Activated naive CD8-positive, alpha-beta T cell treated with anti-CD3 and anti-CD28 coated beads, Interleukin-2, amount 50 U/mL, for 16 hours (primary cell): ENCODE results near the gene RAB22A.
A peak's percentile ranks its signal among the peaks of the same experiment; 100 is the strongest.

ENCODE experiments used
- DNase-seq: peaks from one replicate; pipeline ENCODE4 v3.0.0-alpha.2; 2020; ENCODE audit warnings: low read depth, low spot score

Gene RAB22A

GRCh38 chr20:58388028-58388601 is 78.6 kb downstream of the RAB22A start:
- no peak for DNase-seq

DNA sequence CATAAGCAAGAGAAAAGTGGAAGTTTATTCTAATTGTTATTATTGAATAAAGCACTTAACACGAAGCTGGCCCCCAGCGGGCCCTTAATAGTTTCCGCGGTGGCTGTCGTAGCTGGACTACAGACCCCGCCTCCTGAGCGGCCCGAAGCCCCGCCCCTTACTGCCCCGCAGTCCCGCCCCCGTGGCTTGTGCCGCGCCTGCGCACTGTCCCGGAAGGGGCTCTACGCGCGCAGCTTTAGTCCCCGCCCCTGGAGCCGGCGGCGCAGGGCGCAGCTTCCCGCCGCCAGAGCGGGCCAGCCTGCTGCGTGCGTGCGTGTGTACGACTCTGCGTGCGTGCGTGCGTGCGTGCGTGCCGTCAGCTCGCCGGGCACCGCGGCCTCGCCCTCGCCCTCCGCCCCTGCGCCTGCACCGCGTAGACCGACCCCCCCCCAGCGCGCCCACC is 79.4 kb downstream of the RAB22A start, which contains the start of gene VAPB:
Gene VAPB (plus strand): TSS at position 348 of the 442 bp plus-strand sequence. CDS start 231 bp downstream, outside the sequence.
- peak; percentile 90 for DNase-seq

GRCh38 chr20:58389324-58389967 is 79.9 kb downstream of the RAB22A start:
- no peak for DNase-seq

GRCh38 chr20:58389968-58390658 is 80.6 kb downstream of the RAB22A start:
- no peak for DNase-seq

GRCh38 chr20:58390659-58391035 is 81.1 kb downstream of the RAB22A start:
- no peak for DNase-seq

- no peak for DNase-seq
These were observed 82.8 kb downstream of the RAB22A start for GRCh38 chr20:58392286-58392685.

DNA sequence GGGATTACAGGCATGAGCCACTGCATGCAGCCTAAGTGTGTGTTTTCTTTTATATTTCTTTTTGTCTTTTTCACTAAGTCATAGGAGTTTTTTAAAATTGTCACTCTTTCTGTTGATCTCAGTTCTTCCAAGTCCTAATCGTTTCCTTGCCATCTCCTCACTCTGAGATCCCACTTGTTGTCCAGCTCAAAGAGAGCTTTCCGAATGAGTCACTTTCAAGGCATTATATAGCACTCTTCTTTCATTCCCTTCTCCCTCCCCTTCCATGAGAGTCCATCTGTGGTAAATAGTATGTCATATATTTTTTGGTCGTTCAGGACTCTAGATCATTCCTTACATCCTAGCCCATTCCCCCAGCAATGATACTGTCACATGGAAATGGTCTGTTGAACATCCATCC is 83.8 kb downstream of the RAB22A start:
- DNase-seq, result no peak

DNA sequence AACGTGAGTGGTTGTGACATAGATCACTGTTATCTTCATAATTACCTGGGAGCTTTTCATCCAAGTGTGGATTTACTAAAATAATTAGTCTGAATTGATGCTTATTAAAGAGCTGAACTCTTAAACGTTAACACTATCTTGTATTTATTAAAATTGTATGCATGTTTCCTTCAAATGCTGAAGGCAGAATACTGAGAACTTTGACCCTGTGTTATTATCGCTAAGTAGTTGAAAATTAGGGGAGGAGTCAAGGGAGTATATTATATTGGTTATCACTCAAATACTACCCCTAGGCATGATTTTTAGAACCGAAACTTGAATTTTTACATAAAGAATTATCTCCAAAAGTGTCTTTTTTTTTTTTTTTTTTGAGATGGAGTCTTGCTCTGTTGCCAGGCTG is 85.3 kb downstream of the RAB22A start:
- no peak for DNase-seq

GRCh38 chr20:58395604-58396003 is 86.1 kb downstream of the RAB22A start:
- no peak for DNase-seq

DNA sequence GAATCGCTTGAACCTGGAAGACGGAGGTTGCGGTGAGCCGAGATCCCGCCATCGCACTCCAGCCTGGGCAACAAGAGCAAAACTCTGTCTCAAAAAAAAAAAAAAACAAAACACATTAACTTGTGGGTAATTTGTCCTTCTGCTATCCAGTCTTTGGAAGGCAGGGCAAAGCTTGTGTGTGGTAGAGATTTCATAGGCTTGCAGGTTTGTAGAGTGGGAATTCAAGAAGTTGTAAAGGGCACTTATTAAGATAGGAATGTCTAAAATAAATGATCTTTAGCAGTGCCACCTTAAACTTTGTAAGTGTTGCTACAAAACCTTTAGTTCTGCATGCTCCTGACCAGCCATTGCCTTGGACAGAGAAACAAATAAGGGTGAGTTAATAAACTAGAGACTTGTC is 87.9 kb downstream of the RAB22A start:
- DNase-seq, result no peak

- DNase-seq, result no peak
These were observed 88.7 kb downstream of the RAB22A start for GRCh38 chr20:58398254-58398653.

DNA sequence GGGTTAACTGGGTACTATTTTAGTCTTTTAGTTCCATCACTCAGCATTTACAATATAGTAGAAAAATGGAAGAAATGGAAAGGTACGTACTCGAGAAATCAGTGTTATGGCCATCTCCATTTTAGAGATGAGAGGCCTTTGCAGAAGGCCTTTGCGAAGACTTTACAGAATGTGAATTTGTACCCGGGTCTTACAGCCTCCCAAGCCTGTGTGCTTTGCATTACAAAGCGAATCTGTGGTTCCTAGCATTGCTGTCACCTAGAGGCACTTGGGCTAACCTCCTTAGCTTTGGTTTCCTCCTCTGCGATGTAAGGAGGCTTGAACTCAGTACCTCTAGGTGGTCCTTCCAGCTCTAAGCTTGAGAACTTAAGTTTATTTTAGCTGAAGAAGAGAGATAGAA is 90.4 kb downstream of the RAB22A start:
- DNase-seq, result no peak

GRCh38 chr20:58401162-58401561 is 91.6 kb downstream of the RAB22A start:
- DNase-seq, result no peak

DNA sequence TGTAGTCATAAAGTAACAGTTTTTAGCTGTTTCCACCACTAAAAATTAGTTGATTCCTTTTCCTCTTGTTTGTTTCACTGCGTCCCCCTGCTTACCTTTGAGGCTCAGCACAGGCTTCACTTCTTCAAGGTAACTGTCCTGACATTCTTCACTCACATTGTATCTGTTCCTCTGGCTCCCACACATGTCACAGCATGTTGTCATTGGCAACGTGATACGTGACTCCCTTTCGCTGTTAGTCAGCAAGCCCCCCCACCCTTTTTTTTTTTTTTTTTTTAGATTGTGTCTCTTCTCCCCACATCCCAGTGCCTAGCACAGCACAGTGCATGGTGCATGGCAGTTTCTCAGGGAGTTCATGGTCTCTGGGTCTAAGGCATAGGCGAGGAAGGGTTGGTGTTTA is 92.8 kb downstream of the RAB22A start:
- DNase-seq, result no peak

DNA sequence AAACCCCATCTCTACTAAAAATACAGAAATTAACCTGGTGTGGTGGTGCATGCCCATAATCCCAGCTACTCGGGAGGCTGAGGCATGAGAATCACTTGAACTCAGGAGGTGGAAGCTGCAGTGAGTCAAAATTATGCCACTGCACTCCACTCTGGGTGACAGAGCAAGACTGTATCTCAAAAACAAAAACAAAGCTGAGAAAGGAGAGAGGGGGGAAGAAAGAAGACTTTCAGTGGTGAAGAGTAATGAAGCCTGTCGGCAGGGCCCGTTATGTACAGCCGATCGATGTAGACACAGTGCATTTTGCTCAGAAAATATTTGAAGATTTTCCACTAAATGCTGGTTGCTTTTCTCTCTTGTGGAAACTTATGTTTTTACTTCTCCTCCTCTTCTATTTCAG is 93.3 kb downstream of the RAB22A start:
- no peak for DNase-seq

GRCh38 chr20:58403272-58403671 is 93.8 kb downstream of the RAB22A start:
- no peak for DNase-seq

GRCh38 chr20:58405504-58406291 is 96.2 kb downstream of the RAB22A start:
- DNase-seq, result no peak

- DNase-seq, result no peak
These were observed 97.0 kb downstream of the RAB22A start for GRCh38 chr20:58406422-58407001.

DNA sequence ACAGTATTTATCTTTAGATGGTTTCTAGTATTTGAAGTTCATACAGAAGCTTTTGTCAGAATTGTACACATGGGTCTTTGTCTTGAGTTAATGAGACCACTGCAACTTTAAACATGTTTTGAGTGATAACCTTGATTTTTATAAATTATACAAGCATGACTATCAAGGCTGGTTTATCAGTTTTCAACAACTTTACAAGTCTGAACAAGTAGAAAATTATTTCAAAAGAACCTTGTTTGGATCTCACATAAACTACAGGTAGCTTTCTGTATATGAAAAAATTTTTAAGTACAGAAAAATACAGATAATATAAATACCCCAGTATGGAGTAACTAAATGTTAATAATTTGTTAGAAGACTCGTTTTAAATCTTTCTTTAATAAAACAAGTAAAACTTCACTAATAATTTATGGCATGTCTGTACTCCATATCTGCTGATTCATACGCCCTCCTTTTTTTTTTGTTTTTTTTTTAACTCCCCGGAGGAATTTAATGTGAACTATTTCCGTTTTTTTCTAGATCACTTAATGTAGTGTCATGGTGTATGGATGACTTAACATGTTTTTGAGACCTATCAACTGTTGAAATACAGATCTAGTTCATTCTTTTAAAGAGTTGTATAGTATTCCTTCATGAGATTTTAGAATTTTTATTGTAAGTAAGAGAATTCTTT is 97.8 kb downstream of the RAB22A start:
- no peak for DNase-seq

DNA sequence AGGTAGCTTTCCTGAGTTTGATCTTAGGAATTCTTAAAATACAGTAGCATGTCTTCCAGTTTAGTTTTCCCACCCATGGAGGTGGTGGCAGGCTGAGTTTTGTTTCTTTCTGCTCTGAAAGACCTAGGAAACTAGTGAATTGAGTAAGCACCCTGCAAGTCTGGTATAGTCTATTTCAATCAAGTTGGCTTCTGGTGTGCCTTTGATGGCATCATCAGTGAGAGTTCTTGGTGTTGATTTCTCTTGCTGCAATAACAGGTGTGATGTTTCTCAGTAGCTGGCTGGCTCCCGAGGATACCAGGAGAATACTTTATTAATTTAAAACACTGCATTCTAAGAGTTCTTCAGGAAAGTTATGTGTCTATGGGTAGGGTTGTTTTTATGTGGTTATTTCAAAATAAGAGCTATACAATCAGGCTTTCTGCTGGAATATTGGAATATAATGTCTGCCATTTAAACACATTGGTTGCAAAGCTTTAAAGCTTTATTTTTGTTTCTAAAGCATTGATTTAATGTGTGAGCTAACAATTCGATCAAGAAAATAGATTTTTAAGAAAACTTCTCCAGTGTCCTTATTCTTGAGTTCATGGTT is 98.5 kb downstream of the RAB22A start:
- DNase-seq, result no peak
